SK-N-DZ (cell line): Measurements from ENCODE around the gene NUP188. TPM values are rescaled to one million over a fixed set of nuclear protein-coding genes. Genes with fewer than 3 reads are reported as not detected.

Experiments used
- DNase-seq: peaks from one replicate; pipeline ENCODE4 v3.0.0-alpha.2; 2015; ENCODE audit warnings: low spot score
- polyA plus RNA-seq, 2 experiments: library from polyadenylated mRNA; depleted of rRNA; stranded (reverse); fragments of >200 nt; gene quantifications; 2 replicates each; pipeline ENCODE4 v1.2.3, GENCODE V29; 2014

NUP188 gene, protein sequence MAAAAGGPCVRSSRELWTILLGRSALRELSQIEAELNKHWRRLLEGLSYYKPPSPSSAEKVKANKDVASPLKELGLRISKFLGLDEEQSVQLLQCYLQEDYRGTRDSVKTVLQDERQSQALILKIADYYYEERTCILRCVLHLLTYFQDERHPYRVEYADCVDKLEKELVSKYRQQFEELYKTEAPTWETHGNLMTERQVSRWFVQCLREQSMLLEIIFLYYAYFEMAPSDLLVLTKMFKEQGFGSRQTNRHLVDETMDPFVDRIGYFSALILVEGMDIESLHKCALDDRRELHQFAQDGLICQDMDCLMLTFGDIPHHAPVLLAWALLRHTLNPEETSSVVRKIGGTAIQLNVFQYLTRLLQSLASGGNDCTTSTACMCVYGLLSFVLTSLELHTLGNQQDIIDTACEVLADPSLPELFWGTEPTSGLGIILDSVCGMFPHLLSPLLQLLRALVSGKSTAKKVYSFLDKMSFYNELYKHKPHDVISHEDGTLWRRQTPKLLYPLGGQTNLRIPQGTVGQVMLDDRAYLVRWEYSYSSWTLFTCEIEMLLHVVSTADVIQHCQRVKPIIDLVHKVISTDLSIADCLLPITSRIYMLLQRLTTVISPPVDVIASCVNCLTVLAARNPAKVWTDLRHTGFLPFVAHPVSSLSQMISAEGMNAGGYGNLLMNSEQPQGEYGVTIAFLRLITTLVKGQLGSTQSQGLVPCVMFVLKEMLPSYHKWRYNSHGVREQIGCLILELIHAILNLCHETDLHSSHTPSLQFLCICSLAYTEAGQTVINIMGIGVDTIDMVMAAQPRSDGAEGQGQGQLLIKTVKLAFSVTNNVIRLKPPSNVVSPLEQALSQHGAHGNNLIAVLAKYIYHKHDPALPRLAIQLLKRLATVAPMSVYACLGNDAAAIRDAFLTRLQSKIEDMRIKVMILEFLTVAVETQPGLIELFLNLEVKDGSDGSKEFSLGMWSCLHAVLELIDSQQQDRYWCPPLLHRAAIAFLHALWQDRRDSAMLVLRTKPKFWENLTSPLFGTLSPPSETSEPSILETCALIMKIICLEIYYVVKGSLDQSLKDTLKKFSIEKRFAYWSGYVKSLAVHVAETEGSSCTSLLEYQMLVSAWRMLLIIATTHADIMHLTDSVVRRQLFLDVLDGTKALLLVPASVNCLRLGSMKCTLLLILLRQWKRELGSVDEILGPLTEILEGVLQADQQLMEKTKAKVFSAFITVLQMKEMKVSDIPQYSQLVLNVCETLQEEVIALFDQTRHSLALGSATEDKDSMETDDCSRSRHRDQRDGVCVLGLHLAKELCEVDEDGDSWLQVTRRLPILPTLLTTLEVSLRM (N-terminal part only)
- polyA plus RNA-seq (2014; cell fraction: cytosol; rRNA removed) = 48.6 and 61.0 TPM in 2 replicates
- 70.0 and 146 TPM in 2 replicates for polyA plus RNA-seq (2014; cell fraction: nucleus; rRNA removed)

DNA sequence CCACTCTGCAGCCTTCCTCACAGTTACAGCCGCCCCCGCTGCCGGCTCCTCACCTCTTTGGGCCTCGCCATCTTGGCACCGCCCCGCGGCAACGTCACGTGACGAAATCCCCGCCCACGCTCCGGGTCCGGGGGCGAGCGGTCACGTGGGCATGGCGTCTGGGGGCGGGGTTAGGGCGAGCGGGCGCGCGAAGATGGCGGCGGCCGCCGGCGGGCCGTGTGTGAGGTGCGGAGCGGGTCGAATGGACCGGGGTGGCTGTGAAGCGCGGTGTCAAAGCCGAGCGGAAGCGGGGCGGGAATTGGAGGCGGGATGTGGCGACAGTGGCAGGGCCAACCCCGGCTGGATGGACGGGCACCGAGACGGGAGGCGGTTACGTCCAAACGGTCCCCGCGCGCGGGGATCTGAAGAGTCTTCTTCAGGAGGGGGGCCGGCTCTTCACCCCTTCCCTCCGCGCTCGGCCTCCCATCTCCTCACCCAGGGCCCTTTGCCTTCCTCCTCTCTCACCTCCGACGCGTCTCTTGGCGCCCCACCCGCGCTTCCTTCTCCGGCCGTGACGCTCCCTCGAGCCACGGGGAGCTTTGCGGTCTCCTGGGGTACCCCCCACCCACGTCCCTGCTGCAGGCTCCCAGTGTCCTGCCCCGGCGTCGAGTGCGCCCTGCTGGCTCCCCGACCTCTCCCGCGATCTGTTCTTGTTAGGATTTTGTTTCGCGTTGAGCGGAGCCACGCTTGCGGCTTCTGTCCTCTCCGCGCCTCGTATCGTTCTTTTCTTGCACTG lies at the start of gene NUP188, which contains the start of gene DOLK:
NUP188 (plus strand) TSS at position 173 of the 775 bp plus-strand sequence; CDS start at position 194, 21 bp downstream.
DOLK (minus strand) TSS at position 77 of the 775 bp plus-strand sequence. CDS start 300 bp downstream, outside the sequence.
- DNase-seq = peak; percentile 88

DNA sequence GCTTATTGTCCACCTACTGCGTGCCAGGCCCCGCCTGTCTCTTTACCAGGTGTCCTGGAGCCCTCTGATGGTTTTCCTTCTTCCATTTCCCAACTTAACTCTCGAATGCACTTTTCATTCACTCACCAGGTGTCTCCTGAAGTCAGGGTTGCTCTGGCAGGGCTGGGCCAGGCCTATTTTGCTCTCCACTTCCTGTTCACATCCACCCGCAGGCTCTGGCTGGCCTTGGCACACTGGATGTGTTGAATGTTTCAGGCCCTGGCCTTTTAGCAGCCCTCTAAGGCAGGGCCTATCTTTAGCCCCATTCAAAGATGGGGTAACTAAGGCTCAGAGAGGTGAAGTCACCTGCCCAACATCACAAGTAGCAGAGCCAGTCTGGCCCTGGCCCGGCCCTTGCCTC lies 49.1 kb upstream of the NUP188 start:
- no peak for DNase-seq

DNA sequence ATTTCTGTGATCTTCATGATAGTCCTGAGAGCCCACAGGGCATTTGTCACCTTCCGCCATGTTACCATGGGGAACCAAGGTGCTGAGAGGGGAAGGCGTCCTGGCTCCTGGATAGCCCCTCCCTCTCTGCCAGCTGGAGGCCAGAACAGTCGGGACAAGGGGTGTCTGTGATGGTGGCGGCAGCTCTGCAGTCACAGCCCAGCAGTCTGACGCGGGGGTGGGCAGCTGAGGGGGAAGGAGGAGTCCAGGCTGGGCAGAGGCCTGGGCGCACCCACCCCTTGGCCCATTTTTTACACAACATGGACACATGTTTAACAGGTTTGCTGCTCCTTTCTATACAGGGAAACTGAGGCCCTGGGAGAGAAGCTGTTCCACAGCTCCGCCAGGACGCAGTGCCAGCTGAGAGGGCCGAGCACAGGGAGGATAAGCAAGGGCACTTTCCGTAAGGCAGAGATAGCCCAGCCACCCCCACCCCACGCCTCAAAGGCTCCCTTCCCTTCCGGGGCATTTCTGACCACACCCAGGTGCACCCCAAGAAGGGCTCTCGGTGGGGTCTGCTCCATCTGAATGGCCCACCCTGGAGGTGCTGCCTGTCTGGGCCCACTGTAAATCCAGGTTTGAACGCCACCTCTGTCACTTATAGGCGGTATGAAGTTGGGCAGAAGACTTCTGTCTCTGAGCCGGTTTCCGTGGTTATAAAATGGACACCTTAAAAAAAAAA lies 48.5 kb upstream of the NUP188 start:
- no peak for DNase-seq

DNA sequence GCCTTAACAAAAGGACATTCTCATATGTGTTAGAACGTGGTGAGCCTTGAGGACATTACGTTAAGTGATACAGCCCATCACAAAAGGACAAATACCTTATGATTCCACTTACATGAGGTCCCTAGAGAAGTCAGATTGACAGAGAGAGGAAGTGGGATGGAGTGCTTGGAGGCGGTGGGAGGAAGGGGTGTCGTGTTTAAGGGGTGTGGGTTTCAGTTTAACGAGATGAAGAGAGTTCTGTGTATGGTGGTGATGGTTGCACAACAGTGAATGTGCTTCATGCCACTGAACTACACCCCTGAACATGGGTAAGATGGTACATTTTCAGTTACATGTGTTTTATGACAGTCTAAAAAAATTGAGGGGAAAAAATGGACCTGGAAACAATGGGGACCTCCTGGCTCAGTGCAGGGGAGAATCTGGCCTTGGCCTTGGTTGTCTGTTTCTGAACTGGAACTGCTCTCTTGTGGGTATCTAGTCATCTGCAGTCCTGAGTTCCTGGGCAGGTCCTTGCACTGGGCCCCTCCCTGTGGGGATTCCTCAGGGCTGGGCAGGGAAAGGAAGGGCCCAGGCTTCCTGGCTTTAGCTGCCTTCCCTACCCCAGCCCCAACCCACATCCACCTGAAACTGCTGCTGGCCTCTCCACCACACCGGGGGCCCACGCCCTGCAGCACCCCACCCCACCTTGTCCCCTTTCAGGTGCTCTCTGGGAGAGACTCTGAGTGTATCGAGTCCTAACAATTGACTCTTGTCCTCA lies 47.8 kb upstream of the NUP188 start:
- no peak for DNase-seq

DNA sequence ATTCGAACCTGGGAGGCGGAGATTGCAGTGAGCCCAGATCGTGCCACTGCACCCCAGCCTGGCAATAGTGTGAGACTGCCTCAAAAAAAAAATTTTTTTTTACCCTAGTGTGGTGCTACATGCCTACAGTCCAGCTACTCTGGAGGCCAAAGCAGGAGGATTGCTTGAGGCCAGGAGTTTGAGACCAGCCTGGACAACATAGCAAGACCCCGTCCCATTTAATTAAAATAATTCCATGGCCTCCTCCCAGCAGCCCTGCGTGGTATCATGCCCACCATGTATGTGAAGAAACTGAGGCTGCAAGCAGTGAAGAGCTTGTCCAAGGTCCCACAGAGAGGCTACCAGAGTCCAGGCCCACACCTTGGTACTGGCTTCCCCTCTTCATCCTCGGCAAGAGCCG lies 46.1 kb upstream of the NUP188 start:
- no peak for DNase-seq

DNA sequence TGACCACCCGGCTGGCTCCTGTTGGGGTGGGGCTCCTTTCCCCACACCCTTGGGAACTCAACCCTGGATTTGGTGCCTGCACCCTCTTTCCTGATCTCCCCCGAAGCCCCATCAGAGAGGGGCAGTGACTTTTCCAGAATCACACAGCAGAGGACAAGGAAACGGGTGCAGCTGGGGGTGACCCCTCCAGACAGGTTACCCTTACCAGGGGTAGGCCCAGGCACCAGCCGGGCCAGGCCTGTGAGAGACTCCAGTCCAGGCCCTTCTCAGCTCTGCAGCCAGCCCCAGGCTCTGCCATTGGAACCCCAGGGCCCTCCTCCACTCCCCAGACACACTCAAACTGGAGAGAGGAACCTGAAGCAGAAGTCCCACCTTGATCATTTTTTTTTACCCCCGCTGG lies 45.7 kb upstream of the NUP188 start:
- no peak for DNase-seq

DNA sequence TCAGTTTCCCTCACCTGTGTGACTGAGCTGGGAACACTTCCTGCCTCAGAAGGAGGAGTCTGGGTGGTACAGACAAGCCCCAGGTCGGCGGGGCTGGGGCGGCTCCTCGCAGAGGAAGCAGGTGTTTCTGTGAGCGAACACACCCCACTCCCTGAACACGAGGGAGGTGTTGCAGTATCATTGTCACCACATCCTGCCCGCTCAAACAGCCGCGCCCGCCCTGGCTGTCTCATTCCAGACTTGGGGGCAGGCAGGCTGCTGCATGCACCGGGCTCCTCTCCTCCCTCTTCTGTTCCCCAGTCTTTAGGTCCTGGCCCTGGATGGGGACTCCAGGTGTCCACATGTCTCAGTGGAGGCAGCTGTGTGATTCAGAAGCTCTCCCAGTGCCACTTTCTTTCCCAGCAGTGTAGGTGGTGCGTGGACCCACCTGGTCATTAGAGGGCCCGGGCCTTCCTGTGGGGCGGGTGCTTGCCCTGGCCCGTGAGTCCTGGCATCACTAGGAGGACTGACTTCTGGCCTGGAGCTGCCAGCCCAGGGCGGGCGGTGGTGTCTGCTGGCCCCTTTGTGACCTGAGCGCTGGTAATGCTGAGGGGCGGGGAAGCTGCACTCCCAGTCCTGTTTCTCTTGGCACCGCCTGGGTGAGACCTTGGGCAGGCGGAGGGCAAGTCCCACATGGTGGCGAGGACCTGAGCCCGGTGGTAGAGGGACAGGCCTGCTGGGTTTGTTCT lies 45.0 kb upstream of the NUP188 start:
- no peak for DNase-seq

DNA sequence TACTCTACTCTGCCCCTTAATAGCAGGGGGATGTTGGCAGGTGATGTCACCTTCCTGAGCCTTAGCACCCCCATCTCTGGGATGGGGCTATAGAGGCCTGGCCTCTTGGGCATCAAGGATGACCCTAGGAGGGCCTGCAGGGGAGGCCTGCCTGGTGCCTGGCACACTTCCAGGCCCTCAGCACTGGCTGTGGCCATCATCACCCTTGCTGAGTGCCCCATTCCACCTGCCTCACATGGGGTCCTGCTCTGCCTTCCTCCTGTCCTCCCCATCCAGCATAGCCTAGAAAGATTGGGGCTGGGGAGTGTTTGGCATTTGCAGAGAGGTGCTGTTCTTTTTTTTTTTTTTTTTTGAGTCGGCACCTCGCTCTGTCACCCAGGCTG lies 44.4 kb upstream of the NUP188 start:
- no peak for DNase-seq

DNA sequence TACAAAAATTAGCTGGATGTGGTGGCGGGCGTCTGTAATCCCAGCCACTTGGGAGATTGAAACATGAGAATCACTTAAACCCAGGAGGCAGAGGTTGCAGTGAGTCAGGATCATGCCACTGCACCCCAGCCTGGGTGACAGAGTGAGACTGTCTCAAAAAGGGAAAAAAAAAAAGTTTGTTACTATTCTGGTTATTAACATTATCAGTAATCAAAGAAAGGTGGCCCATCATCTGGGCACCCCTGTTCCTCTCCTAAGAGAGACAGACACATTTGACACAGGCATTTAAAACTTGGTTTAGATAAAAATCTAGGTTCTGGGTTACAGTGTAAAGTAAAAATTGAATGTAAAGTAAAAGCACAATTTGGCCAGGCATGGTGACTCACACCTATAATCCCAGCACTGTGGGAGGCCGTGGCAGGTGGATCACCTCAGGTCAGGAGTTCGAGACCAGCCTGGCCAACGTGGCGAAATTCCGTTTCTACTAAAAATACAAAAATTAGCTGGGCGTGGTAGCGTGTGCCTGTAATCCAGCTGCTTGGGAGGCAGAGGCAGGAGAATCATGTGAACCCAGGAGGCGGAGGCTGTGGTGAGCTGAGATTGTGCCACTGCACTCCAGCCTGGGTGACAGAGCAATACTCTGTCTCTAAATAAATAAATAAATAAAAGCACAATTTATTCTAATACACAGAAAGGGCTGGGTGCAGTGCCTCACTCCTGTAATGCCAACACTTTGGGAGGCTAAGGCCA lies 43.5 kb upstream of the NUP188 start:
- no peak for DNase-seq

DNA sequence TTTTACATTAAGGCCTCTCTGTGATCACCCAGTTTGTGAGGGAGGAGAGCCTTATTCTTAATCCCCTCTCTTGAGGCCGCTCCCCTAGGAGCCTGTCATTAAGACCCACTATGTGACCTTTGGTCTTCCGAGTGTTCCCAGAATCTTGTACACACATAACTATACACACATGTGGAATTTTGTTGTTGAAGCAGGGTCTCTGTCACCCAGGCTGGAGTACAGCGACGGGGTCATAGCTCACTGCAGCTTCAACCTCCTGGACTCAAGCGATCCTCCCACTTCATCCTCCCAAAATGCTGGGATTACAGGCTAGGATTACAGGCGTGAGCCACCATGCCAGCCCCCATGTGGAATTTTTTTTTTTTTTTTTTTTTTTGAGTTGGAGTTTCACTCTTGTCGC lies 41.5 kb upstream of the NUP188 start:
- no peak for DNase-seq

DNA sequence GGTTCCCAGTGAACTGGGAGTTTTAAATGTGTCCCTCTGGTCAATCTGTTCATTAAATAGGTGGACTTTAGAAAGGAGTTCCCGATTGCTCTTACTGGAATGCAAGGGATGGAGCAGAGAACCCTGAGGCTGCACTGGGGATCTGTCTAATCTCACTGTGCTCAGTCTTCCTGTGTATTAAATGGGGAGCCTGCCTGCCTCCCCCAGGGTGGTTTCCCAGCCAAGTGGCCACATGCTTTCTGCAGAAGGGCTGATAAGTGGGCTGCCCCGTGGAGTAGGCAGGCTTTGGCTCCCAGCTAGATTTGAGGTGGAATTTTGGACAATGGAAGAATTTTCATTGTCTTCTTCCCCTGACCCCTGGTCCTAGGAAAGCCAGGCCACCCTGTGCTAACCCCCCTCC lies 40.8 kb upstream of the NUP188 start:
- DNase-seq = no peak

DNA sequence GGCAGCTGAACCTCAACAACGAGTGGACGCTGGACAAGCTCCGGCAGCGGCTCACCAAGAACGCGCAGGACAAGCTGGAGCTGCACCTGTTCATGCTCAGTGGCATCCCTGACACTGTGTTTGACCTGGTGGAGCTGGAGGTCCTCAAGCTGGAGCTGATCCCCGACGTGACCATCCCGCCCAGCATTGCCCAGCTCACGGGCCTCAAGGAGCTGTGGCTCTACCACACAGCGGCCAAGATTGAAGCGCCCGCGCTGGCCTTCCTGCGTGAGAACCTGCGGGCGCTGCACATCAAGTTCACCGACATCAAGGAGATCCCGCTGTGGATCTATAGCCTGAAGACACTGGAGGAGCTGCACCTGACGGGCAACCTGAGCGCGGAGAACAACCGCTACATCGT lies 39.1 kb upstream of the NUP188 start:
- DNase-seq = no peak

DNA sequence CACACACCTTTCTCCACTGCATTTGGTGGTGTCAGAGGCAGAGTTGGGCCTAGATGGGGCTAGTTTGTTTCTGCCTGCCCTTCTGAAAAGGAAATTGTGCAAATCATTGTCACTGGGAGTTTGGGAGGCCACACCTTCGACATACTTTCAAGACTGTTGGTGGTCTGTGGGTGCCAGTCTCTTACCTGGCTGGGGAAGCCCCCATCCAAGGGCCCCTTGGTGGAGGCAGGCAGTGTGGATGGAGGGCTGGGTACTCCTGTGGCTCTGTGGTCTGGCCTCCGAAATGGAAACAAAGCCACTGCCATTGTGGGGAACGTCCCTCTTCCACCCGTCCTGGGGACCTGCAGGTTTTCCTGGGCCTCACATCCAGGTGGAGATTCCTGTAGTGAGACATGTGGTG lies 37.6 kb upstream of the NUP188 start:
- DNase-seq = no peak

DNA sequence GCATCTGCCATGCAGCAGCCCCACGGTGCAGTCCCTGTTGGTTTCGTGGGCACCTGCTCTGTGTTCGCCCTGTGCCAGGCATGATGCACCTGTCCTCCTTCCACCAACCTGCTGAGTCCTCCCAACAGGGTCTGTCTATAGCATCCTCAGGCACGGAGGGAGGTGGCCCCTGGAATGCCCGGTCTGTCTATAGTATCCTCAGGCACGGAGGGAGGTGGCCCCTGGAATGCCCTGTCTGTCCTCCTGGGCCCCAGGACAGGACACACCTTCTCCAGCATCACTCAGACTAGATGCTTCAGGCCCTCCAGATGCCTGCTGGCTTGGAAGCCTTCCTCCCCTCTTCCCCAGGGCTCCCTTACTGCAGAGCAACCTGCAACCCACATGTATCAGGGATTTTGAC lies 36.6 kb upstream of the NUP188 start:
- no peak for DNase-seq

DNA sequence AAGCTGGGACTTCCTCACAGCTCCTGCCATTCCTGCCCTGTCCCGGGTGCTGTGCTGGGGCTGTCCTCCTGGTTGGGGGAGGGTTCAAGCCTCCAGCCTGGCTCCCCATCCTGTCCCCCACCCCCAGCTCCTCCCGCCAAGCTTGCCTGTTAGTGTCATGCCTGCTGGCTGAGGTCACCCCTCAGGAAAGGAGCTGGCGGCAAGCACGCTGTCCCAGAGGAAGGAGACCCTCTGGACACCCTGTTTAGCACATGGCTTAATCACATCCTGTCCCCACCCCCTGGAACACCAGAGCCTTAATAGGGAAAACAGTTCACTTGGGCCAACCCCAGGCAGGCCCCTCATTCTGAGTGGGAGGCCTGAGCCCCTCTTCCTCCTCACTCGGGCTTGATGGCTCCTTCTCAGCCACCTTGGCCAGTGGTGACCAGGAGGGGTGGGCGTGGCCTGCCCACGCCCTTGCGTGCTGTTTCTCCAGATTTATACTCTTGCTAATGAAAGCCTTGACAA lies 35.9 kb upstream of the NUP188 start:
- DNase-seq = no peak

DNA sequence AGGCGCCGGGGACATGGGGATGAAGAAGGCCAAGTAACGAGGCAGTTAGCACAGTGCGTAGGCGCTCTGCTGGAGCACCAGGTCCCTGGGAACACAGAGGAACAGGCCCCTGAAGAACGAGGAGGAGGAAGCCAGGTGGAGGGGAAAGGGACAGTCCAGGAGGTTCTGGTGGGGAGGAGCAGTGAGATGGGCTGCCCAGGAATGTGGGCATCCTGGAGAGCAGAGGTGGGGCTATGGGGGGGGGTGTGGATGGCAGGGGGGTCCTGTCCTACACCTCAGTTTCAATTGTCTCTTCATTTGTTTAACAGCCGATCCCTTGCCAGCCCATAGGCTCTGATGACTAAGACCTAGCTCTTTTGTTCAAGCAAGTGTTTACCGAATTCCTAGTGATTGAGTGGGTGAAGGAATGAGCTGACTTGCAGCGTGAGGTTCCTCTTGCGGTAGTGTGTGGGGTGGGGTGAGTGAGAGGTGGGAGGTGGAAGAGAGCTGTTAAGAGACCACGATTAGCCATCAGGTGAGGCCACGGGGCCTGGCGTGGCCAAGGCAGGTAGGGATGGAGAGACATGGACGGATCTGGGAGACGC lies 35.1 kb upstream of the NUP188 start:
- DNase-seq = no peak
